Stimulated activated naive CD4-positive, alpha-beta T cell treated with Interleukin-2 at 50 U/mL for 16 hours (primary cell): Measurements from ENCODE around the gene TPST1.
"Not testable (repeated sequence)": the region's sequence is repeated elsewhere in the genome, so short reads cannot be mapped to it uniquely, and the experiment has no call there.

Source experiments
- DNase-seq: peaks from one replicate; lab custom pipeline; 2025; lab: John Stamatoyannopoulos, UW

The TPST1 gene

GRCh38 chr7:66188645-66189044, 16.5 kb upstream of the TPST1 start:
- no peak for DNase-seq

- no peak for DNase-seq
Measured at GRCh38 chr7:66189695-66190503, 15.2 kb upstream of the TPST1 start.

- no peak for DNase-seq
Measured at GRCh38 chr7:66190504-66190857, 14.7 kb upstream of the TPST1 start.

GRCh38 chr7:66193146-66193725, 11.9 kb upstream of the TPST1 start:
- DNase-seq, result no peak

GRCh38 chr7:66198469-66198868, 6.7 kb upstream of the TPST1 start:
- DNase-seq, result no peak

- DNase-seq, result no peak
Measured at GRCh38 chr7:66198956-66199355, 6.2 kb upstream of the TPST1 start.

- no peak for DNase-seq
Measured at GRCh38 chr7:66202441-66202840, 2.7 kb upstream of the TPST1 start.

GRCh38 chr7:66205741-66206090, 582 bp downstream of the TPST1 start:
- DNase-seq, result no peak

GRCh38 chr7:66206119-66206933, 1.2 kb downstream of the TPST1 start:
- DNase-seq, result no peak

- DNase-seq, result no peak
Measured at GRCh38 chr7:66206934-66207240, 1.8 kb downstream of the TPST1 start.

GRCh38 chr7:66207540-66207939, 2.4 kb downstream of the TPST1 start:
- no peak for DNase-seq

- no peak for DNase-seq
Measured at GRCh38 chr7:66211429-66211828, 6.3 kb downstream of the TPST1 start.

- no peak for DNase-seq
Measured at GRCh38 chr7:66213637-66214036, 8.5 kb downstream of the TPST1 start.

GRCh38 chr7:66216687-66217086, 11.6 kb downstream of the TPST1 start:
- no peak for DNase-seq

GRCh38 chr7:66219805-66220204, 14.7 kb downstream of the TPST1 start:
- DNase-seq, result no peak

GRCh38 chr7:66221442-66221841, 16.3 kb downstream of the TPST1 start:
- DNase-seq, result no peak

- DNase-seq, result no peak
Measured at GRCh38 chr7:66227808-66228207, 22.7 kb downstream of the TPST1 start.

GRCh38 chr7:66231326-66232216, 26.4 kb downstream of the TPST1 start:
- DNase-seq, result not testable (repeated sequence)

- no peak for DNase-seq
Measured at GRCh38 chr7:66233638-66234037, 28.5 kb downstream of the TPST1 start.

GRCh38 chr7:66236713-66237303, 31.7 kb downstream of the TPST1 start:
- DNase-seq, result no peak

GRCh38 chr7:66237906-66238772, 33.0 kb downstream of the TPST1 start:
- DNase-seq, result no peak
